K562 (cell line): ENCODE results near the gene GNAI3. TPM values are rescaled to one million over a fixed set of nuclear protein-coding genes. Genes with fewer than 3 reads are reported as not detected.

Experiments used
- ATAC-seq: fragments of 200-7000 bp; cut with Tn5 transposase; 3 replicates; pipeline ENCODE4 v1.9.1; 2020; ENCODE audit warnings: moderate library complexity
- BruUV-seq: library from RNA; stranded (reverse); fragments of 400-500 nt; replicated peaks from 2 replicates; lab custom pipeline; 2021; lab: Mats Ljungman, UMichigan
- CTCF ChIA-PET: fragments of 300-600 bp; formaldehyde crosslinking; extraction: SDS; loops from one replicate; lab custom pipeline; 2021; ENCODE audit warnings: low intra/inter-chr PET ratio; lab: Yijun Ruan, JAX
- POLR2A ChIA-PET: fragments of 300-600, 350-650 bp; sonication (Branson Sonifier 250); formaldehyde crosslinking; extraction: SDS; loops from one replicate; lab custom pipeline; 2021; ENCODE audit warnings: antibody characterized with exemption, inconsistent platforms; lab: Yijun Ruan, JAX
- DNase-seq, 4 experiments: peaks; one replicate each; pipeline versions ENCODE4 v3.0.0 to v3.0.0-alpha.2; 2011 to 2018; ENCODE audit warnings: low spot score in 3 of 4, mixed read lengths in 3 of 4; ENCODE audit errors: extremely low read depth in 1 of 4
- FAIRE-seq: peaks from 2 replicates; lab custom pipeline; 2011; peaks lifted over from hg19 to GRCh38; lab: Jason Lieb, UNC
- H2AFZ ChIP-seq: 2 replicates; pipeline ENCODE4 v1.6.0; 2011; ENCODE audit warnings: low read depth, low read length, control low read depth, inconsistent platforms
- H3K27ac ChIP-seq: fragments of 200-600 bp; 3 replicates; pipeline ENCODE4 v1.8.0; 2011; ENCODE audit warnings: low read depth, mild to moderate bottlenecking, control low read depth, inconsistent platforms, low read length, moderate library complexity, mixed read lengths; ENCODE audit errors: extremely low read depth
- H3K27me3 ChIP-seq, 2 experiments: fragments of 300-600 bp in 1 of 2; 2 replicates in 1 of 2; 3 replicates in 1 of 2; pipeline versions ENCODE4 v1.6.0 to v1.8.0; 2011; ENCODE audit warnings: inconsistent platforms in 2 of 2, low read length in 2 of 2, mild to moderate bottlenecking in 1 of 2, mixed read lengths in 1 of 2, moderate library complexity in 1 of 2; ENCODE audit not compliant: control insufficient read depth in 2 of 2, insufficient read depth in 2 of 2
- H3K36me3 ChIP-seq: fragments of 300-600 bp; 3 replicates; pipeline ENCODE4 v1.8.0; 2011; ENCODE audit warnings: mild to moderate bottlenecking, low read length, inconsistent platforms; ENCODE audit not compliant: control insufficient read depth, insufficient read depth
- H3K4me1 ChIP-seq, 2 experiments: fragments of 200-600 bp in 1 of 2; replicated peaks in 1 of 2; 2 replicates in 1 of 2; 3 replicates in 1 of 2; pipeline versions ENCODE4 v1.5.1 to v1.8.0; 2011; ENCODE audit warnings: inconsistent platforms in 2 of 2, low read length in 2 of 2, mild to moderate bottlenecking in 1 of 2, mixed read lengths in 1 of 2, moderate library complexity in 1 of 2; ENCODE audit not compliant: control insufficient read depth in 2 of 2, insufficient read depth in 2 of 2
- H3K4me2 ChIP-seq: 2 replicates; pipeline ENCODE4 v1.6.1; 2011; ENCODE audit warnings: low read length, control low read depth, inconsistent platforms, mixed read lengths; ENCODE audit not compliant: insufficient read depth
- H3K4me3 ChIP-seq: fragments of 200-600 bp; sonication (generic), shearing (Covaris generic); 2 replicates; pipeline ENCODE4 v1.5.1; 2016; ENCODE audit warnings: control low read depth, inconsistent platforms
- H3K79me2 ChIP-seq: fragments of 200-600 bp; 3 replicates; pipeline ENCODE4 v1.8.0; 2011; ENCODE audit warnings: low read length, inconsistent platforms; ENCODE audit not compliant: control insufficient read depth, insufficient read depth
- H3K9ac ChIP-seq, 2 experiments: 2 replicates each; pipeline versions ENCODE4 v1.6.0 to v1.6.1; 2011; ENCODE audit warnings: low read depth in 2 of 2, low read length in 2 of 2, control low read depth in 1 of 2, inconsistent platforms in 1 of 2, mild to moderate bottlenecking in 1 of 2, mixed read lengths in 1 of 2; ENCODE audit not compliant: insufficient read depth in 1 of 2
- H3K9me1 ChIP-seq: one replicate; pipeline ENCODE4 v1.6.0; 2011; ENCODE audit warnings: inconsistent platforms, mild to moderate bottlenecking, low read length, moderate library complexity; ENCODE audit not compliant: control insufficient read depth, insufficient read depth
- H3K9me3 ChIP-seq: replicated peaks from 2 replicates; pipeline ENCODE4 v1.5.1; 2011; ENCODE audit warnings: low read depth, low read length, inconsistent platforms; ENCODE audit not compliant: control insufficient read depth, insufficient read depth
- H4K20me1 ChIP-seq: replicated peaks from 2 replicates; pipeline ENCODE4 v1.6.1; 2011; ENCODE audit warnings: low read length, inconsistent platforms, mixed read lengths; ENCODE audit not compliant: control insufficient read depth, insufficient read depth
- CBFA2T3 ChIP-seq: fragments of 450-650 bp; IDR thresholded peaks from 2 replicates; pipeline ENCODE4 v1.6.1; 2017
- EP400 ChIP-seq: fragments of 450-650 bp; IDR thresholded peaks from 2 replicates; pipeline ENCODE4 v1.6.1; 2017; ENCODE audit warnings: antibody characterized with exemption, mild to moderate bottlenecking, moderate library complexity
- FOXJ2 ChIP-seq: fragments of 200-800 bp; sonication (Bioruptor generic); IDR thresholded peaks from 2 replicates; pipeline ENCODE4 v1.6.1; 2016; ENCODE audit warnings: missing genetic modification characterization, missing compliant biosample characterization
- GTF2E2 ChIP-seq: fragments of 200-800 bp; sonication (Bioruptor generic); IDR thresholded peaks from 2 replicates; pipeline ENCODE4 v1.6.1; 2016; ENCODE audit warnings: missing genetic modification characterization, missing compliant biosample characterization
- NFE2 ChIP-seq: IDR thresholded peaks from 2 replicates; pipeline ENCODE4 v1.6.1; 2014; ENCODE audit warnings: antibody characterized with exemption, low read depth
- ZC3H11A ChIP-seq: IDR thresholded peaks from 2 replicates; pipeline ENCODE4 v1.6.1; 2012; ENCODE audit warnings: low read depth, low read length, improper control_type of control experiment
- WGBS: fragments of 100-300 bp; shearing (Covaris generic); methylation state at CpG from one replicate; pipeline ENCODE4 v1.1.6; 2016; ENCODE audit warnings: low coverage, mixed read lengths; ENCODE audit not compliant: insufficient coverage; ENCODE audit errors: missing lambda C conversion rate; 5-methylcytosine and 5-hydroxymethylcytosine counted together
- in situ Hi-C: fragments of 300-500 bp; cut with MboI; formaldehyde crosslinking; loops from 4 replicates; pipeline ENCODE4 v1.15.0; 2018; ENCODE audit warnings: inconsistent platforms, mixed read lengths
- intact Hi-C: fragments of 100-400 bp; cut with micrococcal nuclease; formaldehyde crosslinking; loops from 2 replicates; pipeline ENCODE4 v1.14.2; 2022
- polyA plus RNA-seq, 8 experiments: library from polyadenylated mRNA; depleted of rRNA in 4 of 8; stranded (reverse) in 5 of 8; unstranded in 3 of 8; fragments of >200 nt; fragmentation: Nextera tagmentation in 2 of 8; fragmentation: Illumina TruSeq in 1 of 8; extraction: Ambion mirVana in 2 of 8; extraction: Trizol in 1 of 8; gene quantifications; 2 replicates each; pipeline versions ENCODE4 v1.2.1 to v1.2.3, GENCODE V29; 2011 to 2014; ENCODE audit warnings: inconsistent platforms in 1 of 8, missing spikeins in 1 of 8
- total RNA-seq, 7 experiments: library from RNA; depleted of rRNA in 6 of 7; stranded (reverse); fragments of >200 nt in 6 of 7; fragmentation: Illumina TruSeq in 2 of 7; extraction: Trizol in 2 of 7; gene quantifications; 2 replicates each; pipeline versions ENCODE4 v1.2.1 to v1.2.3, GENCODE V29; 2011 to 2021; ENCODE audit warnings: low replicate concordance in 1 of 7
- TF ChIP-seq, protein P1 (sequence below): fragments of 250-450 bp; sonication (Bioruptor Pico); IDR thresholded peaks from 2 replicates; pipeline ENCODE4 v1.8.0; 2022; ENCODE audit warnings: moderate library complexity, mild to moderate bottlenecking, inconsistent platforms
- TF ChIP-seq, protein P2 (sequence below): fragments of 200-400 bp; formaldehyde crosslinking; IDR thresholded peaks from 2 replicates; pipeline ENCODE4 v1.6.1; 2017; ENCODE audit warnings: mild to moderate bottlenecking, low read depth, low read length, moderate library complexity

GNAI3 gene
- total and polyA plus RNA-seq, 9 of the 15 experiments (the other 6 are each of a cell fraction or from before 2014, with no cell fraction given) = 6.3 to 13.2 (median 8.9) TPM

DNA sequence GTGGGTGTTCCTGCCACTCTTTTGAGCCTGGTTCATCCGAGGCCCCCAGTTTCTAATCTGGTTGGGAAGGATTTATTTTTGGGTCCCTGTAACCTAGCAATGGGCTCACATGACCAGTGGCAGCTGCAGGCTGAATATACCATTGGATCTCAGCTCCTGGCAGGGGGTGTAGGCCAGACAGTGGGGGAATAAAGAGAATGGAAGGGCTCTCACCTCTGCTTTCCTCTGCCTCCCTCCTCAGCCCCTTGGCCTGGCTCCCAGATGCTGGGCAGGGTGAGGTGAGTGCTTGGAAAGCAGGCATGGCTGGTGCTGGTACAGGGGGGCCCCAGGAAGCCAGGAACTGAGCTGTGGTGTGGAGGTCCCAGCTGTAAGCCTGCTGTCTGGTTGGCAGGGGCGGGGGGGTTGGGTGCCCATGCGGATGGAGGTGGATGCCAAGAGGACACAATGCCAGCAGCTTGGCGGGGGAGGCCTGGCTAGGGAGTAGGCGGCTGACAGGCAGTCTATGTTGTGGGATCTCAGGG lies 12.4 kb upstream of the GNAI3 start:
- peaks cover 9% of the 10 kb centered on the region in 2 experiments; a peak in 4 of 5 replicates for H3K4me1 ChIP-seq
- no peak for DNase-seq
- TF ChIP-seq FOXJ2 (tag) = 0 out of 2 replicates have a peak, but pooled peaks have one; percentile 16
- no peak for TF ChIP-seq ZC3H11A
- ATAC-seq = no peak
- no peak for FAIRE-seq
- no peaks in the 10 kb centered on the region for H4K20me1 ChIP-seq
- no peaks in the 10 kb centered on the region for H3K9me3 ChIP-seq
- WGBS = 46% methylated on average over 3 of the region's 5 CpGs
- ChIA-PET POLR2A (interaction anchor here (0.6 to 1.4 kb wide), 2 partner anchors 12 to 34 kb away, joined by 3 to 4 read pairs; partner anchors contain the start of gene GNAI3), CTCF (no interaction called here)
- in situ Hi-C loops (no loop called here), intact Hi-C loops (loop anchor here (10.0 kb wide), 1 partner anchor 421 kb away; the partner anchor contains the start of gene ELAPOR1)
- H3K4me2 ChIP-seq = no peak overlapping the region
- no peaks in the 10 kb centered on the region for H3K36me3 ChIP-seq
- H3K9me1 ChIP-seq = no peaks in the 10 kb centered on the region
- BruUV-seq = no TSS peak
- H3K27ac ChIP-seq = no peak overlapping the region
- H3K79me2 ChIP-seq = no peaks in the 10 kb centered on the region
- no peak overlapping the region for H2AFZ ChIP-seq
- H3K9ac ChIP-seq = no peak overlapping the region
- H3K27me3 ChIP-seq = peaks cover 0 to 13% of the 10 kb centered on the region in 2 experiments; a peak in 2 of 5 replicates
- H3K4me3 ChIP-seq = no peak overlapping the region

DNA sequence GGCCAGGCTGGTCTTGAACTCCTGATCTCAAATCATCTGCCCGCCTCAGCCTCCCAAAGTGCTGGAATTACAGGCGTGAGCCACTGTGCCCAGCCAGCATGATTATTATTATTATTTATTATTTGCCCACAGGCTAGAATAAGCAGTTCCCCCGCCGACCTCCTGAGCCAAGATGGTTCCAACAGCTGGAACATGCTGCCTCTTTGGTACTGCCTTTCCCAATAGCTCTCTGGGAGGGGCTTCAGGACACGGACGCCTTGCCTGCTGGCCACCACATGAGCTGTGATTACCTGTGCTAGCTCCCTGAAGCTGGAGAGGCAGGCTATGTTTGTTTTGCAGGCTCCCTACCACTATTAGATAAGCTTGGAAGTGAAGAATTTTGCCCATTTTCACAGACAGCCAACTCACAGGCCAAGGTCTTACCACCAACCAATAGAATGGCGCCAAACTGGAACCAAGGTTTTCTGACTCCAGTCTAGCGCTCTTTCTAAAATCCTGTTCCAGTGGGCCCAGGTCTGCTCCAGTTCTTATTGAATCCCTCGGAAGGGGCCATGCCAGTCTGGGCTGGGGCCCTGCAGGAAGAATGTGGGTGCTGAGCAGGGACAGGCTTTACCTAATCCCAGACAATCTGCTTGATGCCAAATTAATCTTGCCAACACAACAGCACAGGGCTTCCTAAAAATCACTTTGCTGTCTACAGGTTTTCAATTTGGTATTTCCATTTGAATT lies 10.8 kb upstream of the GNAI3 start:
- BruUV-seq = no TSS peak
- in situ Hi-C loops (no loop called here), intact Hi-C loops (loop anchor here (10.0 kb wide), 1 partner anchor 423 kb away; the partner anchor contains the start of gene ELAPOR1)
- Histone ChIP-seq H3K27me3 (peaks cover 2 to 13% of the 10 kb centered on the region in 2 experiments; a peak in 2 of 5 replicates), H3K4me3 (no peak overlapping the region), H3K4me1 (peaks cover 1 to 2% of the 10 kb centered on the region in 2 experiments; a peak in 4 of 5 replicates), H3K4me2 (no peak overlapping the region), H3K9me3 (no peaks in the 10 kb centered on the region), H4K20me1 (no peaks in the 10 kb centered on the region), H3K9ac (no peak overlapping the region; a peak in 1 of 4 replicates), H3K36me3 (no peaks in the 10 kb centered on the region), H3K27ac (no peak overlapping the region), H2AFZ (0 out of 2 replicates have a peak overlapping the region, but pooled peaks have one; percentile 18), H3K9me1 (no peaks in the 10 kb centered on the region), H3K79me2 (no peaks in the 10 kb centered on the region)
- TF ChIP-seq, protein P1, sequence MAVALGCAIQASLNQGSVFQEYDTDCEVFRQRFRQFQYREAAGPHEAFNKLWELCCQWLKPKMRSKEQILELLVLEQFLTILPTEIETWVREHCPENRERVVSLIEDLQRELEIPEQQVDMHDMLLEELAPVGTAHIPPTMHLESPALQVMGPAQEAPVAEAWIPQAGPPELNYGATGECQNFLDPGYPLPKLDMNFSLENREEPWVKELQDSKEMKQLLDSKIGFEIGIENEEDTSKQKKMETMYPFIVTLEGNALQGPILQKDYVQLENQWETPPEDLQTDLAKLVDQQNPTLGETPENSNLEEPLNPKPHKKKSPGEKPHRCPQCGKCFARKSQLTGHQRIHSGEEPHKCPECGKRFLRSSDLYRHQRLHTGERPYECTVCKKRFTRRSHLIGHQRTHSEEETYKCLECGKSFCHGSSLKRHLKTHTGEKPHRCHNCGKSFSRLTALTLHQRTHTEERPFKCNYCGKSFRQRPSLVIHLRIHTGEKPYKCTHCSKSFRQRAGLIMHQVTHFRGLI (CRISPR knock-in tag) = no peak
- TF ChIP-seq NFE2 (no peak), EP400 (no peak), CBFA2T3 (no peak), GTF2E2 (tag) (no peak)
- TF ChIP-seq, protein P2, sequence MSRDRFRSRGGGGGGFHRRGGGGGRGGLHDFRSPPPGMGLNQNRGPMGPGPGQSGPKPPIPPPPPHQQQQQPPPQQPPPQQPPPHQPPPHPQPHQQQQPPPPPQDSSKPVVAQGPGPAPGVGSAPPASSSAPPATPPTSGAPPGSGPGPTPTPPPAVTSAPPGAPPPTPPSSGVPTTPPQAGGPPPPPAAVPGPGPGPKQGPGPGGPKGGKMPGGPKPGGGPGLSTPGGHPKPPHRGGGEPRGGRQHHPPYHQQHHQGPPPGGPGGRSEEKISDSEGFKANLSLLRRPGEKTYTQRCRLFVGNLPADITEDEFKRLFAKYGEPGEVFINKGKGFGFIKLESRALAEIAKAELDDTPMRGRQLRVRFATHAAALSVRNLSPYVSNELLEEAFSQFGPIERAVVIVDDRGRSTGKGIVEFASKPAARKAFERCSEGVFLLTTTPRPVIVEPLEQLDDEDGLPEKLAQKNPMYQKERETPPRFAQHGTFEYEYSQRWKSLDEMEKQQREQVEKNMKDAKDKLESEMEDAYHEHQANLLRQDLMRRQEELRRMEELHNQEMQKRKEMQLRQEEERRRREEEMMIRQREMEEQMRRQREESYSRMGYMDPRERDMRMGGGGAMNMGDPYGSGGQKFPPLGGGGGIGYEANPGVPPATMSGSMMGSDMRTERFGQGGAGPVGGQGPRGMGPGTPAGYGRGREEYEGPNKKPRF = no peak
- no peak for FAIRE-seq
- DNase-seq = peak in 1 of 4 experiments; percentile 5
- ChIA-PET CTCF (no interaction called here), POLR2A (interaction anchor here (0.6 to 3.6 kb wide), 6 partner anchors 8 to 1009 kb away, joined by 3 to 19 read pairs (median 3); partner anchors contain the start of gene GNAI3)
- WGBS = 44% methylated on average over 9 of the region's 9 CpGs
- ATAC-seq = no peak
